Keratinocyte (primary cell): Measurements from ENCODE around the gene OTUD5.

ENCODE experiments used
- EZH2 ChIP-seq: IDR thresholded peaks from one replicate; pipeline ENCODE4 v1.6.1; 2012; ENCODE audit warnings: inconsistent platforms, mild to moderate bottlenecking, low read length, moderate library complexity
- TF ChIP-seq, protein P1 (sequence below), 3 experiments: IDR thresholded peaks in 1 of 3; conservative IDR thresholded peaks in 1 of 3; optimal IDR thresholded peaks in 1 of 3; 2 replicates in 2 of 3; 3 replicates in 1 of 3; pipeline versions ENCODE3 to v1.5.1; 2011; ENCODE audit warnings: low read length in 3 of 3, mild to moderate bottlenecking in 3 of 3, moderate library complexity in 2 of 3, control low read depth in 1 of 3, inconsistent platforms in 1 of 3; ENCODE audit not compliant: insufficient read depth in 2 of 3; ENCODE audit errors: extremely low read depth in 1 of 3

DNA sequence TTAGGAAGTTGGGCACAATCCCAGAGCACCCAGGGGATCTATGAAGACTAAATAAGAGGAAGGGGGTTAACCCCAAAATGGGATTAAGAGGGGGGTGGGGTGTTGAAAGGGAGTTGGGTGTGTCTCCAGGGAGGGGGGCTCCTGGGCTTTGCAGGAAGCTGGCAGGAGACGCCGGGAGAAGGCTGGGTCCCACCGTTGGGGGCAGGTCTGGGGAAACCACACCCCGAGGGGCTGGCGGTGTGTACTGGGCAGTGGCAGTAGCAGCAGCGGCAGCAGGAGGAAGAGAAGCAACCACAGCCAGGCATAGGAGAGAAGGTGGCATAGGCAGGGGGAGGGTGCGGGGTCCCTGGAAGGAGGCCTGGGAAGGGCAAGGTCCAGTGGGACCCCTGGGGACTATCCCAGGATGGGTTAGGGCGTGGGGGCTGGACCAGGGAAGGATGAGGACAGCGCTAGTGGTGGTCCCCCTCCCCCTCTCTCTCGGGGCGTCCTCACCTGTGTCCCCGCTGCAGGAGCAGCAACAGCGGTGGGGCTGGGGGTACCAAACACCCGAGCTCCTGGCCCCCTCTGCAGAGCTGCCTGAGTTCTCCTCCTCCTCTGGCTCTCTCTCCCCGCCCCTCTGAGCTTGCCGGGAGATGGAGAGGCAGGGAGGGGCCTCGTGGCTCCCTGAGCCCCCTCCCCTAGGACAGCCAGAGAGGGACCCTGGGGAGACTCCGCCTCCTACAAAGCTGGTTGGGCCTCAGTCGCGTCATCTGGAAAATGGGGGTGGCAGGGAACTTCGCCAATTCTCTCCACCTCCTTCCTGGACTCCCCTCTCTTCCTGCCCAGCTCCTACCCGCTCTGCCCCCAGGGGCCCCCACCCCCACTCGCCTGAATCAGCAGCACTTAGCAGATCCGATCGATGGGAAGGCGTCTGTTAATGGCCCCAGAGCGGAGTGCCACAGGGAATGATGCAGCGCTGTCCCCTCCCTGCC is 14.1 kb upstream of the OTUD5 start, which contains the start of gene KCND1:
- TF ChIP-seq, protein P1, sequence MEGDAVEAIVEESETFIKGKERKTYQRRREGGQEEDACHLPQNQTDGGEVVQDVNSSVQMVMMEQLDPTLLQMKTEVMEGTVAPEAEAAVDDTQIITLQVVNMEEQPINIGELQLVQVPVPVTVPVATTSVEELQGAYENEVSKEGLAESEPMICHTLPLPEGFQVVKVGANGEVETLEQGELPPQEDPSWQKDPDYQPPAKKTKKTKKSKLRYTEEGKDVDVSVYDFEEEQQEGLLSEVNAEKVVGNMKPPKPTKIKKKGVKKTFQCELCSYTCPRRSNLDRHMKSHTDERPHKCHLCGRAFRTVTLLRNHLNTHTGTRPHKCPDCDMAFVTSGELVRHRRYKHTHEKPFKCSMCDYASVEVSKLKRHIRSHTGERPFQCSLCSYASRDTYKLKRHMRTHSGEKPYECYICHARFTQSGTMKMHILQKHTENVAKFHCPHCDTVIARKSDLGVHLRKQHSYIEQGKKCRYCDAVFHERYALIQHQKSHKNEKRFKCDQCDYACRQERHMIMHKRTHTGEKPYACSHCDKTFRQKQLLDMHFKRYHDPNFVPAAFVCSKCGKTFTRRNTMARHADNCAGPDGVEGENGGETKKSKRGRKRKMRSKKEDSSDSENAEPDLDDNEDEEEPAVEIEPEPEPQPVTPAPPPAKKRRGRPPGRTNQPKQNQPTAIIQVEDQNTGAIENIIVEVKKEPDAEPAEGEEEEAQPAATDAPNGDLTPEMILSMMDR (optimal IDR thresholded peaks at IDR 0.05 in 1 of 3, IDR thresholded peaks at IDR 0.05 in 1 of 3, conservative IDR thresholded peaks at IDR 0.05 in 1 of 3; ENCODE audit: extremely low read depth in 1 of 3, insufficient read depth in 2 of 3, low read length in 3 of 3), result no peak
- no peak for TF ChIP-seq EZH2
